ENCODE measurements around the gene SRD5A1.
"Not testable (repeated sequence)": the region's sequence is repeated elsewhere in the genome, so short reads cannot be mapped to it uniquely, and the experiment has no call there.

The SRD5A1 gene

GRCh38 chr5:6645571-6646362 is 12.5 kb downstream of the SRD5A1 start:
- not testable (repeated sequence) for DNase-seq

- DNase-seq: no peak
These were observed 15.9 kb downstream of the SRD5A1 start for GRCh38 chr5:6649186-6649585.

GRCh38 chr5:6649681-6650080 is 16.4 kb downstream of the SRD5A1 start:
- DNase-seq: no peak

GRCh38 chr5:6652025-6652424 is 18.8 kb downstream of the SRD5A1 start:
- no peak for DNase-seq

- no peak for DNase-seq
These were observed 22.2 kb downstream of the SRD5A1 start for GRCh38 chr5:6655432-6655831.

- no peak for DNase-seq
These were observed 23.4 kb downstream of the SRD5A1 start for GRCh38 chr5:6656680-6657079.

GRCh38 chr5:6659941-6660684 is 26.9 kb downstream of the SRD5A1 start:
- no peak for DNase-seq

- DNase-seq: no peak
These were observed 27.4 kb downstream of the SRD5A1 start for GRCh38 chr5:6660688-6661087.

- no peak for DNase-seq
These were observed 33.5 kb downstream of the SRD5A1 start for GRCh38 chr5:6666762-6667161.

GRCh38 chr5:6667648-6668047 is 34.4 kb downstream of the SRD5A1 start:
- DNase-seq: no peak

- DNase-seq: not testable (repeated sequence)
These were observed 35.5 kb downstream of the SRD5A1 start for GRCh38 chr5:6668717-6669116.

GRCh38 chr5:6673031-6673430 is 39.8 kb downstream of the SRD5A1 start:
- no peak for DNase-seq

GRCh38 chr5:6673963-6674362 is 40.7 kb downstream of the SRD5A1 start:
- no peak for DNase-seq

- DNase-seq: no peak
These were observed 41.2 kb downstream of the SRD5A1 start for GRCh38 chr5:6674421-6674820.

GRCh38 chr5:6674886-6675285 is 41.6 kb downstream of the SRD5A1 start:
- no peak for DNase-seq

- no peak for DNase-seq
These were observed 42.7 kb downstream of the SRD5A1 start for GRCh38 chr5:6675784-6676491.

- DNase-seq: no peak
These were observed 43.5 kb downstream of the SRD5A1 start for GRCh38 chr5:6676702-6677101.

- no peak for DNase-seq
These were observed 45.1 kb downstream of the SRD5A1 start for GRCh38 chr5:6678385-6678784.

- DNase-seq: no peak
These were observed 47.7 kb downstream of the SRD5A1 start for GRCh38 chr5:6680922-6681321.

GRCh38 chr5:6681682-6682081 is 48.4 kb downstream of the SRD5A1 start:
- DNase-seq: no peak

- no peak for DNase-seq
These were observed 49.0 kb downstream of the SRD5A1 start for GRCh38 chr5:6682239-6682638.

- DNase-seq: no peak
These were observed 50.0 kb downstream of the SRD5A1 start for GRCh38 chr5:6683241-6683640.

- DNase-seq: no peak
These were observed 50.8 kb downstream of the SRD5A1 start for GRCh38 chr5:6684075-6684474.

GRCh38 chr5:6686501-6686900 is 53.3 kb downstream of the SRD5A1 start:
- no peak for DNase-seq

Measured in NCI-H1048 (cell line).